Esophagus mucosa (tissue), 1 donor: ENCODE results near the gene FEM1C. TPM values are rescaled to one million over a fixed set of nuclear protein-coding genes. Genes with fewer than 3 reads are reported as not detected.

ENCODE experiments used
- ATAC-seq: fragments of 200-7000 bp; cut with Tn5 transposase; one replicate; pipeline ENCODE4 v1.9.1; 2020
- total RNA-seq: library from RNA; stranded (reverse); gene quantifications from one replicate; pipeline ENCODE4 v1.2.4, GENCODE V29; 2023
- donor health status: DM: yes; HTN: yes; CAD: no.

Gene FEM1C
- total RNA-seq, result 9.0 TPM

GRCh38 chr5:115544436-115545350 is at the start of gene FEM1C:
FEM1C (minus strand) TSS chr5:115544775; CDS start chr5:115543493, 1,282 bp downstream.
- peak; percentile 99 for ATAC-seq

GRCh38 chr5:115589043-115589442 is 44.5 kb upstream of the FEM1C start:
- ATAC-seq, result no peak

GRCh38 chr5:115588640-115589039 is 44.1 kb upstream of the FEM1C start:
- peak; percentile 37 for ATAC-seq

- no peak for ATAC-seq
Observed at GRCh38 chr5:115586525-115587146, 42.1 kb upstream of the FEM1C start.

- ATAC-seq, result no peak
Observed at GRCh38 chr5:115585265-115585664, 40.7 kb upstream of the FEM1C start.

GRCh38 chr5:115584501-115584900 is 39.9 kb upstream of the FEM1C start:
- ATAC-seq, result no peak

- no peak for ATAC-seq
Observed at GRCh38 chr5:115583474-115583873, 38.9 kb upstream of the FEM1C start.

GRCh38 chr5:115580941-115581340 is 36.4 kb upstream of the FEM1C start:
- ATAC-seq, result no peak

GRCh38 chr5:115579747-115580173 is 35.2 kb upstream of the FEM1C start:
- no peak for ATAC-seq

GRCh38 chr5:115579216-115579615 is 34.6 kb upstream of the FEM1C start:
- no peak for ATAC-seq

GRCh38 chr5:115578657-115579056 is 34.1 kb upstream of the FEM1C start:
- no peak for ATAC-seq

GRCh38 chr5:115577741-115578140 is 33.2 kb upstream of the FEM1C start:
- ATAC-seq, result no peak

GRCh38 chr5:115577329-115577728 is 32.8 kb upstream of the FEM1C start:
- ATAC-seq, result no peak

- ATAC-seq, result no peak
Observed at GRCh38 chr5:115575167-115576070, 30.8 kb upstream of the FEM1C start.

- ATAC-seq, result no peak
Observed at GRCh38 chr5:115573133-115573532, 28.6 kb upstream of the FEM1C start.

GRCh38 chr5:115571441-115571878 is 26.9 kb upstream of the FEM1C start:
- no peak for ATAC-seq

GRCh38 chr5:115568668-115569067 is 24.1 kb upstream of the FEM1C start:
- no peak for ATAC-seq

GRCh38 chr5:115565233-115565632 is 20.7 kb upstream of the FEM1C start:
- no peak for ATAC-seq

GRCh38 chr5:115561176-115561575 is 16.6 kb upstream of the FEM1C start:
- ATAC-seq, result peak; percentile 88

- ATAC-seq, result no peak
Observed at GRCh38 chr5:115559524-115559923, 14.9 kb upstream of the FEM1C start.

- no peak for ATAC-seq
Observed at GRCh38 chr5:115558388-115558956, 13.9 kb upstream of the FEM1C start.

GRCh38 chr5:115557667-115558387 is 13.3 kb upstream of the FEM1C start:
- no peak for ATAC-seq
